HepG2 (cell line): ENCODE data around the gene CLEC10A. TPM values are rescaled to one million over a fixed set of nuclear protein-coding genes. Genes with fewer than 3 reads are reported as not detected.

Source experiments
- ATAC-seq: fragments of 200-7000 bp; cut with Tn5 transposase; 3 replicates; pipeline ENCODE4 v1.9.1; 2020; ENCODE audit warnings: mild to moderate bottlenecking, moderate library complexity
- BruUV-seq: library from RNA; stranded (reverse); fragments of 400-500 nt; replicated peaks from 2 replicates; lab custom pipeline; 2021; lab: Mats Ljungman, UMichigan
- CTCF ChIA-PET: fragments of 300-600 bp; formaldehyde crosslinking; extraction: SDS; loops from one replicate; lab custom pipeline; 2021; ENCODE audit warnings: low total read pairs, inconsistent platforms, low intra/inter-chr PET ratio; lab: Yijun Ruan, JAX
- POLR2A ChIA-PET: fragments of 350-600 bp; sonication (Branson Sonifier 250); formaldehyde crosslinking; loops from one replicate; lab custom pipeline; 2020; ENCODE audit warnings: antibody characterized with exemption, inconsistent platforms; lab: Yijun Ruan, JAX
- DNase-seq: peaks from one replicate; pipeline ENCODE4 v3.0.0-alpha.2; 2015; ENCODE audit warnings: low spot score
- FAIRE-seq: peaks from 3 replicates; lab custom pipeline; 2011; peaks lifted over from hg19 to GRCh38; lab: Jason Lieb, UNC
- H2AFZ ChIP-seq: one replicate; pipeline ENCODE4 v1.6.1; 2011; ENCODE audit warnings: low read length, inconsistent platforms
- H3K27ac ChIP-seq: fragments of 300-600 bp; 3 replicates; pipeline ENCODE4 v1.8.0; 2011; ENCODE audit warnings: mixed run types, mild to moderate bottlenecking, mixed read lengths, low read length, inconsistent platforms; ENCODE audit not compliant: insufficient read depth; ENCODE audit errors: extremely low read length
- H3K27me3 ChIP-seq, 2 experiments: fragments of 200-600 bp in 1 of 2; 2 replicates in 1 of 2; 3 replicates in 1 of 2; pipeline versions ENCODE4 v1.6.0 to v1.8.0; 2011; ENCODE audit warnings: low read length in 2 of 2, mild to moderate bottlenecking in 2 of 2, moderate library complexity in 2 of 2, inconsistent platforms in 1 of 2; ENCODE audit not compliant: insufficient read depth in 2 of 2, control insufficient read depth in 1 of 2
- H3K36me3 ChIP-seq, 2 experiments: fragments of 200-600 bp in 1 of 2; replicated peaks in 1 of 2; 2 replicates in 1 of 2; 3 replicates in 1 of 2; pipeline versions ENCODE4 v1.5.1 to v1.8.0; 2011; ENCODE audit warnings: low read length in 2 of 2, inconsistent platforms in 1 of 2; ENCODE audit not compliant: insufficient read depth in 2 of 2, control insufficient read depth in 1 of 2
- H3K4me1 ChIP-seq: 2 replicates; pipeline ENCODE4 v1.5.1; 2012; ENCODE audit warnings: low read length, inconsistent platforms; ENCODE audit not compliant: insufficient read depth
- H3K4me2 ChIP-seq: 2 replicates; pipeline ENCODE4 v1.6.0; 2011; ENCODE audit warnings: low read depth, low read length, inconsistent platforms
- H3K4me3 ChIP-seq, 3 experiments: fragments of 200-600 bp in 1 of 3; sonication (generic), shearing (Covaris generic) in 1 of 3; replicated peaks in 1 of 3; 2 replicates each; pipeline ENCODE4 v1.5.1; 2011 to 2016; ENCODE audit warnings: low read length in 3 of 3, inconsistent platforms in 2 of 3, low read depth in 2 of 3, mild to moderate bottlenecking in 2 of 3, control low read depth in 1 of 3, mixed read lengths in 1 of 3; ENCODE audit not compliant: insufficient read depth in 1 of 3
- H3K79me2 ChIP-seq: one replicate; pipeline ENCODE4 v1.6.1; 2011; ENCODE audit warnings: low read length, inconsistent platforms; ENCODE audit not compliant: insufficient read depth
- H3K9ac ChIP-seq: 2 replicates; pipeline ENCODE4 v1.6.0; 2011; ENCODE audit warnings: mild to moderate bottlenecking, low read depth, low read length, inconsistent platforms; ENCODE audit not compliant: insufficient read depth
- H3K9me3 ChIP-seq: 2 replicates; pipeline ENCODE4 v1.5.1; 2012; ENCODE audit warnings: mild to moderate bottlenecking, low read length
- H4K20me1 ChIP-seq: 2 replicates; pipeline ENCODE4 v1.6.0; 2011; ENCODE audit warnings: inconsistent platforms, mild to moderate bottlenecking, low read length, moderate library complexity; ENCODE audit not compliant: insufficient read depth
- DPF2 ChIP-seq: sonication (generic); formaldehyde crosslinking; IDR thresholded peaks from 2 replicates; pipeline ENCODE4 v1.4.0; 2020; ENCODE audit warnings: mild to moderate bottlenecking, low read depth, missing genetic modification reagents, borderline replicate concordance
- FOXO4 ChIP-seq: sonication (generic); formaldehyde crosslinking; conservative IDR thresholded peaks from 2 replicates; pipeline ENCODE4 v1.8.1; 2023; ENCODE audit warnings: missing genetic modification reagents
- KAT7 ChIP-seq: IDR thresholded peaks from 2 replicates; pipeline ENCODE4 v1.6.1; 2018; ENCODE audit warnings: borderline replicate concordance, missing compliant biosample characterization
- MED1 ChIP-seq: sonication (generic); formaldehyde crosslinking; IDR thresholded peaks from 2 replicates; pipeline ENCODE4 v1.4.0; 2020; ENCODE audit warnings: missing genetic modification reagents
- MEIS1 ChIP-seq: sonication (generic); formaldehyde crosslinking; IDR thresholded peaks from 2 replicates; pipeline ENCODE4 v1.9.0; 2021; ENCODE audit warnings: mild to moderate bottlenecking, missing genetic modification reagents, moderate library complexity, borderline replicate concordance
- MTF2 ChIP-seq: sonication (generic); formaldehyde crosslinking; IDR thresholded peaks from 2 replicates; pipeline ENCODE4 v1.5.0; 2020; ENCODE audit warnings: missing genetic modification reagents, borderline replicate concordance
- PBX3 ChIP-seq: sonication (generic); formaldehyde crosslinking; IDR thresholded peaks from 2 replicates; pipeline ENCODE4 v1.8.1; 2023; ENCODE audit warnings: missing genetic modification reagents, inconsistent platforms, borderline replicate concordance
- SOX5 ChIP-seq: IDR thresholded peaks from 2 replicates; pipeline ENCODE4 v1.6.1; 2016; ENCODE audit warnings: borderline replicate concordance
- TBP ChIP-seq: sonication (generic); formaldehyde crosslinking; IDR thresholded peaks from 2 replicates; pipeline ENCODE4 v1.5.0; 2020; ENCODE audit warnings: missing genetic modification reagents
- ZFYVE20 ChIP-seq: sonication (generic); formaldehyde crosslinking; IDR thresholded peaks from 2 replicates; pipeline ENCODE4 v1.8.0; 2023; ENCODE audit warnings: low read depth, mild to moderate bottlenecking, moderate library complexity, missing genetic modification reagents, borderline replicate concordance
- ZNF550 ChIP-seq: sonication (generic); formaldehyde crosslinking; IDR thresholded peaks from 2 replicates; pipeline ENCODE4 v1.4.0; 2020; ENCODE audit warnings: mild to moderate bottlenecking, missing genetic modification reagents, borderline replicate concordance
- ZNF816 ChIP-seq: sonication (generic); formaldehyde crosslinking; IDR thresholded peaks from 2 replicates; pipeline ENCODE4 v1.8.0; 2022; ENCODE audit warnings: missing genetic modification reagents, mild to moderate bottlenecking, borderline replicate concordance
- WGBS: methylation state at CpG from one replicate; pipeline ENCODE4 v1.1.6; 2017; ENCODE audit warnings: low lambda C conversion rate; 5-methylcytosine and 5-hydroxymethylcytosine counted together
- in situ Hi-C: cut with HindIII; loops from 2 replicates; pipeline ENCODE4 v1.10.0; 2017; ENCODE audit warnings: low pct_unique_long_range_greater_than_20kb; ENCODE audit not compliant: extremely low pct_ligation_motif_present
- intact Hi-C: fragments of 100-400 bp; cut with micrococcal nuclease; formaldehyde crosslinking; loops from one replicate; pipeline ENCODE4 v1.10.0; 2022; ENCODE audit not compliant: unreplicated experiment
- polyA plus RNA-seq, 8 experiments: library from polyadenylated mRNA; depleted of rRNA in 3 of 8; stranded (reverse) in 7 of 8; unstranded in 1 of 8; fragments of >200 nt; fragmentation: Illumina TruSeq in 4 of 8; extraction: Trizol in 4 of 8; gene quantifications; 2 replicates each; pipeline versions ENCODE4 v1.2.1 to v1.2.3, GENCODE V29; 2011 to 2016; ENCODE audit warnings: low read depth in 4 of 8, missing spikeins in 1 of 8, mixed read lengths in 1 of 8; ENCODE audit not compliant: insufficient read depth in 1 of 8
- total RNA-seq, 5 experiments: library from RNA; depleted of rRNA; stranded (reverse); fragments of >200 nt; fragmentation: Illumina TruSeq; extraction: Trizol; gene quantifications; 2 replicates each; pipeline ENCODE4 v1.2.3, GENCODE V29; 2016; ENCODE audit warnings: low read depth in 1 of 5

CLEC10A gene
- total and polyA plus RNA-seq, 2 of the 13 experiments (the other 11 are each of a cell fraction or from before 2014, with no cell fraction given), result 0.33 TPM; not detected in 1

- Histone ChIP-seq H3K27me3 (peaks cover 0 to 3% of the 10 kb centered on the region in 2 experiments; a peak in 2 of 5 replicates), H3K4me3 (no peak overlapping the region), H3K79me2 (no peaks in the 10 kb centered on the region), H2AFZ (no peak overlapping the region), H4K20me1 (no peaks in the 10 kb centered on the region), H3K9me3 (no peaks in the 10 kb centered on the region), H3K4me1 (peaks cover 16% of the 10 kb centered on the region), H3K4me2 (no peak overlapping the region), H3K36me3 (no peaks in the 10 kb centered on the region), H3K27ac (no peak overlapping the region), H3K9ac (no peak overlapping the region)
- ATAC-seq, result no peak
- ChIA-PET POLR2A (no interaction called here), CTCF (no interaction called here)
- no peak for TF ChIP-seq MTF2 (CRISPR knock-in tag)
- no peak for TF ChIP-seq ZFYVE20 (CRISPR knock-in tag)
- no peak for TF ChIP-seq KAT7 (CRISPR knock-in tag)
- TF ChIP-seq MED1 (CRISPR knock-in tag), result no peak
- no TSS peak for BruUV-seq
- WGBS, result 63% methylated on average over 7 of the region's 7 CpGs
- no peak for FAIRE-seq
- in situ Hi-C loops, result no loop called here
- no peak for DNase-seq
- intact Hi-C loops, result no loop called here
Measured at GRCh38 chr17:7058831-7059447, 21.1 kb downstream of the CLEC10A start.

- Histone ChIP-seq H3K9me3 (no peaks in the 10 kb centered on the region), H3K79me2 (no peaks in the 10 kb centered on the region), H3K9ac (no peak overlapping the region), H3K36me3 (no peaks in the 10 kb centered on the region), H3K4me3 (no peak overlapping the region), H3K4me2 (no peak overlapping the region), H4K20me1 (no peaks in the 10 kb centered on the region), H3K27me3 (no peaks in the 10 kb centered on the region; a peak in 2 of 5 replicates), H3K27ac (no peak overlapping the region), H2AFZ (no peak overlapping the region), H3K4me1 (peaks cover 27% of the 10 kb centered on the region)
- FAIRE-seq (no peak), ATAC-seq (no peak), DNase-seq (no peak)
- in situ Hi-C loops, result no loop called here
- ChIA-PET POLR2A (no interaction called here), CTCF (no interaction called here)
- intact Hi-C loops, result no loop called here
- BruUV-seq, result no TSS peak
- 42% methylated on average over 4 of the region's 4 CpGs for WGBS
- no peak for TF ChIP-seq TBP
- no peak for TF ChIP-seq PBX3 (CRISPR knock-in tag)
- no peak for TF ChIP-seq FOXO4 (CRISPR knock-in tag)
- TF ChIP-seq ZNF550 (CRISPR knock-in tag), result no peak
- TF ChIP-seq MEIS1, result no peak
- TF ChIP-seq DPF2 (CRISPR knock-in tag), result no peak
- TF ChIP-seq SOX5 (CRISPR knock-in tag), result no peak
- TF ChIP-seq ZNF816, result no peak
Measured at GRCh38 chr17:7056386-7056785, 23.7 kb downstream of the CLEC10A start.
